Measurements from ENCODE around the gene SIK3.

SIK3 gene

GRCh38 chr11:116927163-116927974, 170.9 kb downstream of the SIK3 start:
- peak; percentile 40 for DNase-seq

DNA sequence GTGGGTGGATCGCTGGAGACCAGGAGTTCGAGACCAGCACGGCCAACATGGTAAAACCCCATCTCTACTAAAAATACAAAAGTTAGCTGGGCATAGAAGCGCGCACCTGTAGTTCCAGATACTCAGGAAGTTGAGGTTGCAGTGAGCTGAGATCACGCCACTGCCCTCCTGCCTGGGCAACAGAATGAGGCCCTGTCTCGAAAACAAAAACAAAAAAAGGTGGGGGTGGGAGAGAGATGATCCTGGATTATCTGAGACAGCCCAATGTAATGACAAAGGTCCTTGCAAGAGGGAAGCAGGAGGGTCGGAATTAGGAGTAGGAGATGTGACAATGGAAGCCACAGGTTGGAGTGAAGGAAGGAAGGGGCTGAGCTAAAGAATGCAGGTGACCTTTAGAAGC, 173.2 kb downstream of the SIK3 start:
- no peak for DNase-seq

DNA sequence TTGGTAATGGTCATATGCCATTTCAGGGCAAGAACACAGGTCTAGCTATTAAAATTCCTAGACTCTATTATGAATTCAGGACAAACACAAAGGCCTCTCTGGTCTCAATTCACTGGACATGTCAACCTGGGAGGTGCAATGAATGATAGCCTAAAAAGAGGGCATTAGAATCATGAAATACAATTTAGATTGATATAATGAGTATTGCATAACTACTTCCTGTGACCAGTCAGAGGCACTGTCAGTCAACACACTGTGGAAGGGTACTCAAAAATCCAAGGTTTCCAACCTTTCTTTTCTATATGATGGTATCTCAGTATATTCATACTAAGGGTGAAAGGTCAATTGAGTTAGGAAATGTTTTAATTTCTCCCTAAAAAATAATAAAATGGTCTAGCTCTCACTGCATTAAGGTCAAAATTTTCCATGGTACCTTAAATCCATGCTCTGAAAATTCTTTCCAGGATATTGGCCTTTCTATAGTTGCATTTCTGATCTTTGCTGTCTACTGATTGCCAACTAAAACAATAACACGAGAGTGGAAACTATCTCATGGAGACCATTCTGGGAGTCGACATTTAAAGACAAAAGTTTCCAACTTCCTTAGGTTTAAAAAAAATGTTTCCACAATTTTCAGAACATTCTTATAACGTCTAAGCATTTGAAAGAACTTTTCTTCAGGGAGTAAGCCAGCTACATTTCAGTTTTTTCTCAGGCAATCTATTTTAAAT, 179.1 kb downstream of the SIK3 start:
- no peak for DNase-seq

DNA sequence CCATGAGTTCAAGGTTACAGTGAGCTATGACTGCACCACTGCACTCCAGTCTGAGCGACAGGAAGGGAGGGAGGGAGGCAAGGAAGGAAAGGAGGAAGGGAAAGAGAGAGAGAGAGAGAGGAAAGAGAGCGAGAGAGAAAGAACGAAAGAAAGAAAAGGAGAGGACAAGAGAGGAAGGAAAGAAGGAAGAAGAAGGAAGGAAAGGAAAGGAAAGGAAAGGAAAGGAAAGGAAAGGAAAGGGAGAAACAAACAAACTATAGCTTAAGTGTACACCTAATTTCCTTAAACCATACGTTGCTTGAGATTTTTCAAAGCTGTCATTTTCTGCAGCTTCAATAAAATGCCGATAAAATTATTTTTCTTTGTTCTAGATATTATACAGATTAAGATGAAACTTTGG, 180.6 kb downstream of the SIK3 start:
- DNase-seq, result no peak

DNA sequence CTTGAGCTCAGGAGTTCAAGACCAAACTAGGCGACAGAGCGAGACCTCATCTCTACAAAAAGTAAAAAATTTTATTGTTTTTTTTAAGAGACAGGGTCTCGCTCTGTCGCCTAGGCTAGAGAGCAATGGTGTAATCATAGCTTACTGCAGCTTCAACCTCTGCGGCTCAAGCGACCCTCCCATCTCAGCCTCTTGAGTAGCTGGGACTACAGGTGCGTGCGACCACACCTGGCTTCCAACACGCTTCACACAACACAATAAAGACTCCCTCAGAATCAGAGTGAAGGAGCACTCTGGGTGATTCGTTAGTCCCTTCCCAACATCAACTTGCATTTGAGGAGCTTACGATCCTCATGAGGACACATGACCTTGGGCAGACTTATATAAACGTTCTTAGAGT, 181.3 kb downstream of the SIK3 start:
- DNase-seq, result no peak

- DNase-seq, result no peak
Observed at GRCh38 chr11:116916052-116916451, 182.2 kb downstream of the SIK3 start.

- DNase-seq, result no peak
Observed at GRCh38 chr11:116913000-116913399, 185.2 kb downstream of the SIK3 start.

GRCh38 chr11:116911976-116912734, 186.1 kb downstream of the SIK3 start:
- DNase-seq, result no peak

GRCh38 chr11:116910847-116911246, 187.4 kb downstream of the SIK3 start:
- no peak for DNase-seq

- no peak for DNase-seq
Observed at GRCh38 chr11:116910378-116910777, 187.8 kb downstream of the SIK3 start.

- DNase-seq, result no peak
Observed at GRCh38 chr11:116909245-116909644, 189.0 kb downstream of the SIK3 start.

GRCh38 chr11:116906479-116906878, 191.7 kb downstream of the SIK3 start:
- no peak for DNase-seq

DNA sequence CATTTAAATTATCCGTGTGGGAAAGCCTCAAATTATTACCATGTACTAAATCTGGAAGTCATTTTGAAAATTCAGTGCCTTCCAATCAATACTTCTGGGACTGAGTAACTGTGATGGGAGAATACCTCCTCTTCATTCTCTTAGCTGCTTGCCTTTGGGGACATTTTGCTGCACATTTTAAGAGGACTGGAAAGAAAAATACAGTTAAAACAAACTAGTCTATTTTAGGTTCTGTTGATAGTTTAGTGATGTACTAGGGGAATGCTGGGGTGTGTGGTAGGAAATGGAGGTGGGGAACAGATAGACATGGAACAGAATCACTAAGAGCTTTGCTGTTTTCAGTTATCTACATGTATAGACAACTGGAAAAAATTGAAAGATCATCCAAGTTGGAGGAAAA, 195.1 kb downstream of the SIK3 start:
- no peak for DNase-seq

GRCh38 chr11:116901964-116902688, 196.1 kb downstream of the SIK3 start:
- DNase-seq, result no peak

DNA sequence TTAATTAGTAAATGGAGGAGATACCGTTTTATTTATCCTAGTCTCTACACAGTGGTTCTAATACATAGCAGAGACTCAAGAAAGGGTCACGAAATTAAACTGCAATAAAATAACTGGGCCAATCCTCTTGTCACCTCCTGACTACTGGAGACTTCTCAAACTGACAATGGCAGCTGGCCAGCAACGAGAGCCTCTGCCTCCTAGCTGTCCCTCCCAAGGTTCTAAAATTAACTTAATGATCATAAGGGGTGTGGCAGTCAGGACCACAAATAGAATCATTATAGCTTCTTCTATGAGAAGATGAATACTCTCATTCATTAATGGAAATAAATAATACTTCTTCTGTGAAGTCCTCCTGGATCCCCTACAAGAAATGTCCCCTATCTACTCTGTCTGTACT, 197.0 kb downstream of the SIK3 start:
- DNase-seq, result no peak

DNA sequence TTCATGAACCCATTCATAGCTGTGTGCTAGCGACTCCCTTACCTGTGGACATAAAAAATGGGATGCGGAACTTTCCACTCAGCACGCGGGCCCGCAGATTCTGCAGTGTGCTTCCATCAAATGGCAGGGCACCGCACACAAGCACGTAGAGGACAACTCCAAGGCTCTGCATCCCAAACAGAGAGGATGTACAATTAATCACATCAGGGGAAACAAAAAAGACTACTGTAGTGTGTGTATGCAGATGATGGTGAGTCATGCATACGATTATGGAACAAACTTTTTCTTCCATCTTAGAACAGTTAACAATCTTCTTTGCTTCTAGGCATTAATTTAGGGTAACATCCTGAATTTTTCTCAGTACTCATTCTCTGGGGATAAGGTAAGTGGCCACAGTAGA, 202.0 kb downstream of the SIK3 start:
- no peak for DNase-seq

GRCh38 chr11:116895048-116895757, 203.0 kb downstream of the SIK3 start:
- no peak for DNase-seq

DNA sequence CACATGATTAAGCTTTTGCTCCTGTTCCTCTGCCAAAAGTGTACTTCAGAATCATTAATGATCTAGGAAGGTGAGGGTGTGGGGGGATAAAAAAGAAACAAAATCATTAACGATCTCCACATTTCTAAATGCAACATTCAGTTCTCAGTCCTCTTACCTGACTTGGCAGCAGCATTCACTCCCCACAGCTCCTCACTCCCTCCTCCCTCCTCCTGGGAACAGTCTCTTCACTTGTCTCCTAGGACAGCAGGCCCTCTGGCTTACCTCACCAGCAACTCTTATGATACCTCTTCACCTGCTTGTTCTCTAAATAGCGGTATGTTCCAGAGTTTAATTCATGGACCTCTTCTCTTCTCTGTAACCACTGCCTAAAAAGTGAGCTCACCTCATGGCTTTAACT, 204.3 kb downstream of the SIK3 start:
- no peak for DNase-seq

DNA sequence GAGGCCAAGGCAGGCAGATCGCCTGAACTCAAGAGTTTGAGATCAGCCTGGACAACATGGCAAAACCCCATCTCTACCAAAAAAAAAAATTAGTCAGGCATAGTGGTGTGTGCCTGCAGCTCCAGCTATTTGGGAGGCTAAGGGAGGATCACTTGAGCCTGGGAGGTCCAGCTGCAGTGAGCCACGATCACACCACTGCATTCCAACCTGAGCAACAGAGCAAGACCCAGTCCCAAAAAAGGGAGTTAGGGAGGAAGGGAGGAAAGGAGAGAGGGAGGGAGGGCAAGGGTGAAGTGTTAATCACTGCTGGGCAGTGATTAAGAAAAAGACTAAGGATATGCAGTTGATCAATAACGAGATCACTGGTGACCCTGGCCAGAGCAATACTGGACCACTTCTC, 204.8 kb downstream of the SIK3 start:
- DNase-seq, result no peak

- no peak for DNase-seq
Observed at GRCh38 chr11:116892374-116892773, 205.9 kb downstream of the SIK3 start.

DNA sequence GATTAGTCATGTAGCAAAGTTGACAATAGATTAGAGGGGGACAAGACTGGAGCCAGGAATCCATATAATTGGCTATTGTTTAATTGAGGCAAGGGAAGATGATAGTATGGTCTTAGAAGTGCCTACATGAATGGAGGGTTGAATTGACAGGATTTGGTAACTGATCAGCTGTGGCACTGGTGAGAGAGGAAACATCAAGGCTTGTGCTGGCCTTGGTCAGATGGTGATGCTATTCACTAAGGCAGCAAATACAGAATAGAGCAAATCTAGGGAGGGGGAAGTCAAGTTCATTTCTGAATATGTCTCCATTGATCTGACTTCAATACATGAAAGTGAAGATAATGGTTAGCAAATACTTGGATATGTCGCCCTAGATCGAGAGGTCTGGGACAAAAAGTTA, 206.5 kb downstream of the SIK3 start:
- DNase-seq, result no peak

GRCh38 chr11:116890607-116891006, 207.6 kb downstream of the SIK3 start:
- no peak for DNase-seq
